ENCODE data around the gene PARP3. TPM values are rescaled to one million over a fixed set of nuclear protein-coding genes. Genes with fewer than 3 reads are reported as not detected.

The PARP3 gene
- total RNA-seq, 1 experiment from 2014 or later: 6.4 TPM

- DNase-seq (ENCODE audit: low spot score): no peak
- in situ Hi-C loops (cut with HindIII; ENCODE audit: low sequenced_read_pairs): no loop called here
These were observed 3.1 kb downstream of the PARP3 start for GRCh38 chr3:51945031-51945840.

- in situ Hi-C loops (cut with HindIII; ENCODE audit: low sequenced_read_pairs): no loop called here
- no peak for DNase-seq (ENCODE audit: low spot score)
These were observed 4.0 kb downstream of the PARP3 start for GRCh38 chr3:51945926-51946705.

GRCh38 chr3:51946796-51947195 lies 4.6 kb downstream of the PARP3 start:
- DNase-seq (ENCODE audit: low spot score): no peak
- in situ Hi-C loops (cut with HindIII; ENCODE audit: low sequenced_read_pairs): no loop called here

- in situ Hi-C loops (cut with HindIII; ENCODE audit: low sequenced_read_pairs): no loop called here
- no peak for DNase-seq (ENCODE audit: low spot score)
These were observed 5.2 kb downstream of the PARP3 start for GRCh38 chr3:51947215-51947900.

GRCh38 chr3:51948016-51948580 lies 5.9 kb downstream of the PARP3 start:
- no peak for DNase-seq (ENCODE audit: low spot score)
- in situ Hi-C loops (cut with HindIII; ENCODE audit: low sequenced_read_pairs): no loop called here

GRCh38 chr3:51949121-51949520 lies 7.0 kb downstream of the PARP3 start:
- DNase-seq (ENCODE audit: low spot score): no peak
- in situ Hi-C loops (cut with HindIII; ENCODE audit: low sequenced_read_pairs): no loop called here

GRCh38 chr3:51950899-51951298 lies 8.7 kb downstream of the PARP3 start:
- in situ Hi-C loops (cut with HindIII; ENCODE audit: low sequenced_read_pairs): no loop called here
- no peak for DNase-seq (ENCODE audit: low spot score)

GRCh38 chr3:51953445-51953844 lies 11.3 kb downstream of the PARP3 start:
- in situ Hi-C loops (cut with HindIII; ENCODE audit: low sequenced_read_pairs): no loop called here

GRCh38 chr3:51954105-51954504 lies 11.9 kb downstream of the PARP3 start:
- DNase-seq (ENCODE audit: low spot score): no peak
- in situ Hi-C loops (cut with HindIII; ENCODE audit: low sequenced_read_pairs): no loop called here

More at GRCh38 chr3:51953445-51953844, 11.3 kb downstream of the PARP3 start:
- no peak for DNase-seq (ENCODE audit: low spot score)

- in situ Hi-C loops (cut with HindIII; ENCODE audit: low sequenced_read_pairs): no loop called here
These were observed 12.6 kb downstream of the PARP3 start for GRCh38 chr3:51954713-51955112.

GRCh38 chr3:51955175-51955892 lies 13.2 kb downstream of the PARP3 start, which contains the start of gene GPR62:
TSS of gene GPR62 (plus strand) at chr3:51955381. CDS start at chr3:51955653, 272 bp downstream.
- in situ Hi-C loops (cut with HindIII; ENCODE audit: low sequenced_read_pairs): no loop called here
- DNase-seq (ENCODE audit: low spot score): peak; percentile 51

More at GRCh38 chr3:51954713-51955112, 12.6 kb downstream of the PARP3 start:
- no peak for DNase-seq (ENCODE audit: low spot score)

- in situ Hi-C loops (cut with HindIII; ENCODE audit: low sequenced_read_pairs): no loop called here
- peak; percentile 67 for DNase-seq (ENCODE audit: low spot score)
These were observed 14.0 kb downstream of the PARP3 start for GRCh38 chr3:51955893-51956770.

- in situ Hi-C loops (cut with HindIII; ENCODE audit: low sequenced_read_pairs): no loop called here
- DNase-seq (ENCODE audit: low spot score): no peak
These were observed 15.5 kb downstream of the PARP3 start for GRCh38 chr3:51957520-51958205.

GRCh38 chr3:51958603-51959521 lies 16.7 kb downstream of the PARP3 start:
- in situ Hi-C loops (cut with HindIII; ENCODE audit: low sequenced_read_pairs): no loop called here

GRCh38 chr3:51959651-51960050 lies 17.5 kb downstream of the PARP3 start:
- no peak for DNase-seq (ENCODE audit: low spot score)
- in situ Hi-C loops (cut with HindIII; ENCODE audit: low sequenced_read_pairs): no loop called here

More at GRCh38 chr3:51958603-51959521, 16.7 kb downstream of the PARP3 start:
- DNase-seq (ENCODE audit: low spot score): no peak

GRCh38 chr3:51960386-51960785 lies 18.2 kb downstream of the PARP3 start:
- no peak for DNase-seq (ENCODE audit: low spot score)
- in situ Hi-C loops (cut with HindIII; ENCODE audit: low sequenced_read_pairs): no loop called here

All from G401 (cell line).